Peyer's patch (tissue), 4 donors: ENCODE data around the gene HABP4.

Source experiments
- POLR2A ChIP-seq, 2 donors: fragments of 450-650 bp; IDR thresholded peaks; one replicate each; pipeline ENCODE4 v1.5.1; 2017; ENCODE audit warnings: antibody characterized with exemption in 2 of 2, mild to moderate bottlenecking in 2 of 2, moderate library complexity in 2 of 2
- TF ChIP-seq, protein P1 (sequence below), 6 experiments: fragments of 450-650 bp in 4 of 6; fragments of 200-600 bp in 2 of 6; sonication (generic) in 1 of 6; IDR thresholded peaks; one replicate each; pipeline ENCODE4 v1.5.1; 2017 to 2019; ENCODE audit warnings: antibody characterized with exemption in 6 of 6, mild to moderate bottlenecking in 3 of 6, moderate library complexity in 1 of 6

DNA sequence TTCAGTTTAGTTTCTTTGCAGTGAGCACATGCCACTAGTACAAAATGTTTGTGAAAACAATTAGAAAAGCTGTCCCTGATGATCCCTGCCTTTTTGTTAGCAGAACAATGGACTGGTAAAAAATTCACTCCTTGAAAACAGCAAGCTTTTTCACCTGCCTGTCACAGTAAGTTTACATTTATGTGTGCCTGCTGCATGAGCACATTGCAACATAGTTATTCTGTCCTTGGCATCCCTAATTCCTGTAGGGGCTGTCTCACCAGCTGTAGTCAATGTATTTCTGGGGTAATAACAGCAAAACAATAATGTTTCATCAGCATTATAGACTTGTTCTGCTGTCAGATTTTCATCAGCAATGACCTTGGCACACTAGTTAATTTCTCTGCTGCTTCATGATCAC, 20.2 kb upstream of the HABP4 start:
- TF ChIP-seq, protein P1, sequence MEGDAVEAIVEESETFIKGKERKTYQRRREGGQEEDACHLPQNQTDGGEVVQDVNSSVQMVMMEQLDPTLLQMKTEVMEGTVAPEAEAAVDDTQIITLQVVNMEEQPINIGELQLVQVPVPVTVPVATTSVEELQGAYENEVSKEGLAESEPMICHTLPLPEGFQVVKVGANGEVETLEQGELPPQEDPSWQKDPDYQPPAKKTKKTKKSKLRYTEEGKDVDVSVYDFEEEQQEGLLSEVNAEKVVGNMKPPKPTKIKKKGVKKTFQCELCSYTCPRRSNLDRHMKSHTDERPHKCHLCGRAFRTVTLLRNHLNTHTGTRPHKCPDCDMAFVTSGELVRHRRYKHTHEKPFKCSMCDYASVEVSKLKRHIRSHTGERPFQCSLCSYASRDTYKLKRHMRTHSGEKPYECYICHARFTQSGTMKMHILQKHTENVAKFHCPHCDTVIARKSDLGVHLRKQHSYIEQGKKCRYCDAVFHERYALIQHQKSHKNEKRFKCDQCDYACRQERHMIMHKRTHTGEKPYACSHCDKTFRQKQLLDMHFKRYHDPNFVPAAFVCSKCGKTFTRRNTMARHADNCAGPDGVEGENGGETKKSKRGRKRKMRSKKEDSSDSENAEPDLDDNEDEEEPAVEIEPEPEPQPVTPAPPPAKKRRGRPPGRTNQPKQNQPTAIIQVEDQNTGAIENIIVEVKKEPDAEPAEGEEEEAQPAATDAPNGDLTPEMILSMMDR (IDR thresholded peaks at IDR 0.05) = no peak
- no peak for TF ChIP-seq POLR2A (IDR thresholded peaks at IDR 0.05)
